OCI-LY1 (cell line): ENCODE results near the gene ARL14.

ENCODE experiments used
- H2AFZ ChIP-seq: fragments of 200-600 bp; sonication (generic), shearing (Covaris generic); 2 replicates; pipeline ENCODE4 v1.6.0; 2014; ENCODE audit warnings: antibody characterized with exemption, mild to moderate bottlenecking, low read length
- H3F3A ChIP-seq: fragments of 200-600 bp; sonication (generic), shearing (Covaris generic); 2 replicates; pipeline ENCODE4 v1.6.0; 2014; ENCODE audit warnings: mild to moderate bottlenecking, antibody characterized with exemption, low read length, moderate library complexity; ENCODE audit not compliant: insufficient read depth
- H3K27ac ChIP-seq: fragments of 200-600 bp; sonication (generic); 2 replicates; pipeline ENCODE4 v1.5.1; 2014; ENCODE audit warnings: low read length, mixed run types, mild to moderate bottlenecking, low read depth; ENCODE audit not compliant: poor library complexity, severe bottlenecking
- H3K27me3 ChIP-seq: fragments of 200-600 bp; sonication (generic); 2 replicates; pipeline ENCODE4 v1.6.0; 2014; ENCODE audit warnings: antibody characterized with exemption, mild to moderate bottlenecking, low read length, moderate library complexity; ENCODE audit not compliant: insufficient read depth
- H3K36me3 ChIP-seq: fragments of 200-600 bp; sonication (generic); 2 replicates; pipeline ENCODE4 v1.6.1; 2014; ENCODE audit warnings: mild to moderate bottlenecking, antibody characterized with exemption, low read length, moderate library complexity, mixed read lengths; ENCODE audit not compliant: insufficient read depth
- H3K4me1 ChIP-seq: fragments of 200-600 bp; sonication (generic); 2 replicates; pipeline ENCODE4 v1.5.1; 2014; ENCODE audit warnings: mild to moderate bottlenecking, low read length, moderate library complexity; ENCODE audit not compliant: insufficient read depth, severe bottlenecking
- H3K4me2 ChIP-seq: fragments of 200-600 bp; sonication (generic), shearing (Covaris generic); 2 replicates; pipeline ENCODE4 v1.6.1; 2014; ENCODE audit warnings: low read length
- H3K4me3 ChIP-seq: fragments of 200-600 bp; sonication (generic); 2 replicates; pipeline ENCODE4 v1.5.1; 2014; ENCODE audit warnings: low read length, low read depth, mild to moderate bottlenecking, mixed read lengths; ENCODE audit not compliant: poor library complexity, severe bottlenecking
- H3K79me2 ChIP-seq: fragments of 200-600 bp; shearing (Covaris generic); 2 replicates; pipeline ENCODE4 v1.6.1; 2016; ENCODE audit warnings: mixed run types, low read length, mixed read lengths; ENCODE audit not compliant: insufficient read depth
- H3K9ac ChIP-seq: fragments of 200-600 bp; sonication (generic), shearing (Covaris generic); 2 replicates; pipeline ENCODE4 v1.6.1; 2014; ENCODE audit warnings: mild to moderate bottlenecking, low read length, mixed read lengths
- H3K9me2 ChIP-seq: fragments of 200-600 bp; sonication (generic), shearing (Covaris generic); 2 replicates; pipeline ENCODE4 v1.6.1; 2014; ENCODE audit warnings: low read depth, mild to moderate bottlenecking, low read length, mixed read lengths
- H3K9me3 ChIP-seq: fragments of 200-600 bp; shearing (Covaris generic); 2 replicates; pipeline ENCODE4 v1.6.1; 2014; ENCODE audit warnings: low read length, mixed read lengths
- H4K20me1 ChIP-seq: fragments of 200-600 bp; sonication (generic), shearing (Covaris generic); 2 replicates; pipeline ENCODE4 v1.6.0; 2016; ENCODE audit warnings: mild to moderate bottlenecking, low read length; ENCODE audit not compliant: insufficient read depth
- EZH2 ChIP-seq: fragments of 200-600 bp; sonication (generic), shearing (Covaris generic); IDR thresholded peaks from 2 replicates; pipeline ENCODE4 v1.8.0; 2017; ENCODE audit warnings: borderline replicate concordance, mixed run types, mild to moderate bottlenecking, antibody characterized with exemption, low read length, moderate library complexity, mixed read lengths
- TF ChIP-seq, protein P1 (sequence below): fragments of 200-600 bp; sonication (generic), shearing (Covaris generic); IDR thresholded peaks from 2 replicates; pipeline ENCODE4 v1.5.1; 2017; ENCODE audit warnings: mild to moderate bottlenecking, antibody characterized with exemption, low read length, moderate library complexity, mixed read lengths

Gene ARL14

DNA sequence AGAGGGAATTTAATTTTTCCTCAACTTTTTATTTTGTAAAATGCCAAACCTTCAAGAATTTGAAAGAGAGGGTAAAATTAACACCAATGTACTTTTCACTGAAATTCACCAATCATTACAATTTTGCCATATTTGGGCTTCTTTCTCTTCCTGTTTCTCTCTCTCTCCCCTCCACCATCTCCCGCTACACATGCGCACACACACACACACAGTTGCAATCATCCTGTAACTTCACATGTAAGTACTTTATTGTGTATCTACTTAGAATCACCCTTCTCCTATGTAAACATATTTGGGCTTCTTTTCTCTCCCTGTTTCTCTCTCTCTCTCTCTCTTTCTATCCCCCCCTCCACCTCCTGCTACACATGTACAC, 7.4 kb downstream of the ARL14 start:
- Histone ChIP-seq H3K9me3 (no peaks in the 10 kb centered on the region), H3K27me3 (no peaks in the 10 kb centered on the region), H4K20me1 (no peaks in the 10 kb centered on the region), H3F3A (no peaks in the 10 kb centered on the region), H3K9ac (no peak overlapping the region), H3K9me2 (no peaks in the 10 kb centered on the region), H3K36me3 (no peaks in the 10 kb centered on the region), H3K4me2 (no peak overlapping the region), H3K79me2 (no peaks in the 10 kb centered on the region), H2AFZ (no peak overlapping the region), H3K27ac (no peak overlapping the region), H3K4me1 (no peaks in the 10 kb centered on the region), H3K4me3 (no peak overlapping the region)
- TF ChIP-seq EZH2: no peak
- TF ChIP-seq, protein P1, sequence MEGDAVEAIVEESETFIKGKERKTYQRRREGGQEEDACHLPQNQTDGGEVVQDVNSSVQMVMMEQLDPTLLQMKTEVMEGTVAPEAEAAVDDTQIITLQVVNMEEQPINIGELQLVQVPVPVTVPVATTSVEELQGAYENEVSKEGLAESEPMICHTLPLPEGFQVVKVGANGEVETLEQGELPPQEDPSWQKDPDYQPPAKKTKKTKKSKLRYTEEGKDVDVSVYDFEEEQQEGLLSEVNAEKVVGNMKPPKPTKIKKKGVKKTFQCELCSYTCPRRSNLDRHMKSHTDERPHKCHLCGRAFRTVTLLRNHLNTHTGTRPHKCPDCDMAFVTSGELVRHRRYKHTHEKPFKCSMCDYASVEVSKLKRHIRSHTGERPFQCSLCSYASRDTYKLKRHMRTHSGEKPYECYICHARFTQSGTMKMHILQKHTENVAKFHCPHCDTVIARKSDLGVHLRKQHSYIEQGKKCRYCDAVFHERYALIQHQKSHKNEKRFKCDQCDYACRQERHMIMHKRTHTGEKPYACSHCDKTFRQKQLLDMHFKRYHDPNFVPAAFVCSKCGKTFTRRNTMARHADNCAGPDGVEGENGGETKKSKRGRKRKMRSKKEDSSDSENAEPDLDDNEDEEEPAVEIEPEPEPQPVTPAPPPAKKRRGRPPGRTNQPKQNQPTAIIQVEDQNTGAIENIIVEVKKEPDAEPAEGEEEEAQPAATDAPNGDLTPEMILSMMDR: no peak

DNA sequence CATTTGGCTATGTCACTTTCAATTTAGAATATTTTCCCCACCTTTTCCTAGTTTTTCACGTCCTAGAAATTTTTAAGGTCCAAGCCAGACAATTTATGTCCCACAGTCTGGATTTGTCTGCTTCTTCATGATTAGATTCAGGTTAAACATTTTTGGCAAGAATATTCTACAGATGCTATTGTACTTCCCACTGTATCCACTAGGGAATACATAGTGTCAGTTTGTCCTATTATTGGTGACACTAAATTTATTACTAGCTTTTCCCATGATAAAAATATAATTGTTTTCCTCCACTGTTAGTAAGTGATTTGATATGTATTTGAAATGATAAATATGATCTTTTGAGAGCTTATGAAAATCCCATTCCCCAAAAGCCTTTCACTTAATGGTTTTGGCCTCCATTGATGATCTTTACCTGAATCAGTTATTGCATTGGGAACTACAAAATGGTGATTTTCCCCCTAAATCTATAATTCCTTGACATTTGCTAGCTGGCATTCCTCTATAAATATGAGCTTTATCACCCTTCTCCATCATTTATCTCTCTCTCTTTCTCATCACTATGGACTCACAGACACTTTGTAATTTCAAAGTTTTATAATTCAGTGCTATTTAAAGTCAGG, 8.3 kb downstream of the ARL14 start:
- TF ChIP-seq EZH2: no peak
- TF ChIP-seq, protein P1: no peak
- H3K79me2 ChIP-seq: no peaks in the 10 kb centered on the region
- no peaks in the 10 kb centered on the region for H3K9me3 ChIP-seq
- no peak overlapping the region for H3K4me3 ChIP-seq
- H3K9ac ChIP-seq: no peak overlapping the region
- no peak overlapping the region for H3K27ac ChIP-seq
- no peak overlapping the region for H3K4me2 ChIP-seq
- H3K27me3 ChIP-seq: no peaks in the 10 kb centered on the region
- no peaks in the 10 kb centered on the region for H3K9me2 ChIP-seq
- H3K36me3 ChIP-seq: no peaks in the 10 kb centered on the region
- H2AFZ ChIP-seq: no peak overlapping the region
- H3K4me1 ChIP-seq: no peaks in the 10 kb centered on the region
- no peaks in the 10 kb centered on the region for H3F3A ChIP-seq
- H4K20me1 ChIP-seq: no peaks in the 10 kb centered on the region

DNA sequence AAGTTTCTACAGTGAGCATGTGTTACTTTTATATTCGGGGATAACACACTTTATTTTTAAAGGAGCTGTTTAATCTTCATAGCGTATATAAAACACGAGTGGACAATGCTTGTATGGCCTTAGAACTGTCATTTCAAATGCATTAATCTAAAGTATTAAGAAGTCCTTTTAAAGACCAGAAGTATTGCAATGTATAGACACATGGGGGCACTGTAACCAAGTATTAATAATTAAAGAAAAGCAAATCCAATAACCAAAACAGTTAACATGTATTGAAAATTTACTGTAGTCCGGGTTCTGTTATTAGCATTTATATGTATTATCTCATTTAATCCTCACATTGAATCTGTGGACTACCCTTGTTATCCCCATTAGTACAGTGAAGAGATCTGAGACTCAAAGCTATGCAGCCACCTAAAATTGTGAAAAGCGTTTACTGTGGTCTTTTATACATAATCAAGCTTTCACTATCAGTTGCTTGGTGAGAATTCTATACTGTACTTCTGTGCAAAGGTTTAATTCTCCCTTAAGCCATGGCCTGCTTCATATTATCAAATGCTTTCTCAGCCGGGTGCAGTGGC, 10.1 kb downstream of the ARL14 start:
- Histone ChIP-seq H3K4me3 (no peak overlapping the region), H3K4me1 (no peaks in the 10 kb centered on the region), H3K27me3 (no peaks in the 10 kb centered on the region), H3K9me3 (no peaks in the 10 kb centered on the region), H3F3A (no peaks in the 10 kb centered on the region), H4K20me1 (no peaks in the 10 kb centered on the region), H3K4me2 (no peak overlapping the region), H3K79me2 (no peaks in the 10 kb centered on the region), H2AFZ (no peak overlapping the region), H3K9me2 (no peaks in the 10 kb centered on the region), H3K36me3 (no peaks in the 10 kb centered on the region), H3K9ac (no peak overlapping the region), H3K27ac (no peak overlapping the region)
- TF ChIP-seq, protein P1: peak; percentile 58; the same call in 1 of the 2 replicates
- TF ChIP-seq EZH2: no peak
